IPS DF 19.7 (cell line): ENCODE measurements around the gene FILIP1.
"Not testable (repeated sequence)": the region's sequence is repeated elsewhere in the genome, so short reads cannot be mapped to it uniquely, and the experiment has no call there.

Experiments
- DNase-seq: peaks from one replicate; pipeline ENCODE4 v3.0.0-alpha.2; 2013; ENCODE audit warnings: low read depth, low spot score

The FILIP1 gene

DNA sequence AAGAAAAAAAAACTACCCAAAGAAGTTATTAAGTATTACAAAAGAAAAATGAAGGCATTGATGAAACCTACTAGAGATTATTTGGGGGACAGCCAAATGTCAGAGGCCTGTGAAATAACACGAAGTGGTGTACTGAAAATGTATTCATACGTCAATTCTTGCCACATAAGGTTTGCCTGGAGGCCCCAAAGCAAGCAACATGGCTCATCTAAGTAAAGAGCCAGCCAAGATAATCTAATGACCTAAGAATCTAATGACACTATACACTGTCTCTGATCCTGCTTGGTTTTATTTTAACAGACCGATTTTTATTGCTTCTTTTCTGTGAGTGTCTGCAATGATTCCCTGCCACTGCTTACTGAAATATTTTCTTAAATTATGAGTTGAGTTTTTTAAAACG lies 34.7 kb downstream of the FILIP1 start:
- no peak for DNase-seq

DNA sequence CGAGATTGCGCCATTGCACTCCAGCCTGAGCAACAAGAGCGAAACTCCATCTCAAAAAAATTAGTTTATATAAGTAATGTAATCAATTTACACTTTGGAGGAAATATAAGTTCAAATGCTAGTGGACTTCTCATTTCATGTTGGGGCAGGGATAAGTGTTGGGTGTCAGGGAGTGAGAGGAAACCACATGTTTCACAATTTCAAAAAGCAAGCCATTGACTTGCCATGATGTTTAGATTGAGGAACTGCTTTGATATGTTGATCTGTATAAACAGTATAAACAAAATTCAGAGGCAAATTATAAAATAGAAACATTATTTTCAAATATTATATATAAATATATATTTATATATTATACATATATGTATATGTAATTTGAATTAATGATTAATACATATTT lies 42.7 kb downstream of the FILIP1 start:
- DNase-seq: no peak

DNA sequence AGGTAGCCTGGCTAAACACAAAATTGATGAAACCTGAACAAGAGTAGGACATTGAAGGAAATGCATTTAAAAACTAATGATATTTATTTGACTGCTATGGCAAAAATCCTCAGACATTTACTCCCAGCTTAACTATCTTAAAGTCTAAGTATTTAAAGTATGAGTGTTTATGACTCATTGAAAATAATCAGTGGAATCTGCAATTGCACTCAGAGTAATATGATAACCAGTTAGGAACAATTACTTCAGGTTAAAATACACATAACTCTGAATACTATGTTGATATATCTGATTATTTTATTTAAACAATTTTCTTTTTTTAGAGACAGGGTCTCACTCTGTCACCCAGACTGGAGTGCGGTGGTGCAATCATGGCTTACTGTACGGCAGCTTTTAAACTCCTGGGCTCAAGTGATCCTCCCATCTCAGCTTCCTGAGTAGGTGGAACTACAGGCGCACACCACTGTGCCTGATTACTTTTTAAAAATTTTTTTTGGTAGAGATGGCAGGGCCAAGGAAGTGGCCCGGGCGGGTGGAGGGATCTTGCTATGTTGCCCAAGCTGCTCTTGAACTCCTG lies 43.9 kb downstream of the FILIP1 start:
- DNase-seq: no peak

DNA sequence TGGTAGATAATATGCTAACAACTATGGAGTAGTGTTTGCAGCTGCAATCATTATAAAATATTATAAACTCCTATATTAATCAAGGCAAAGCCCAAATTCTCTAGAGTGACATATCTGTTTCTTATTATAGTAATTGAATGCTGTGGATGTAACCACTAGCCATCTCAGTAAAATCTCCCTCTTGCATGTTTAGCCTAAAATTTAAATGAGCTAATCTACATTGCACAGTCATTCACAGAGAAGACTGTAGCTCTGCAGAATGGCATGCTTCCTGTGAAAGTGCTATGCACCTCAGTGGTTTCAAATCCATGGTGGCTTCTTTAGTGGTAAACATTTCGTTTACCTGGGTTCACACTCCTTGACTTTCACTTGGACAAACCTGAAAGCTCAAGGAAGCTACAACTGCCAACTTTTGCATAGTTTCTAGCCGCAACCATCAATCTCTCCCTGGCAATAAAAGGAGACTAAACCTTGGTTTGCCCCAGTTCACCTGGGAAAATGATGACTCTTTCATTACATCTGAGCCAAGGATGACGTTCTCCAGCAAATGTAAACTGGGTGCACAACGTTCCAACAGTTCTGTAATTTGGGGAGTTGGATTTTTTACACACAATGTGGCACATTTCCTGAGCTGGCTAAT lies 47.2 kb downstream of the FILIP1 start:
- no peak for DNase-seq

DNA sequence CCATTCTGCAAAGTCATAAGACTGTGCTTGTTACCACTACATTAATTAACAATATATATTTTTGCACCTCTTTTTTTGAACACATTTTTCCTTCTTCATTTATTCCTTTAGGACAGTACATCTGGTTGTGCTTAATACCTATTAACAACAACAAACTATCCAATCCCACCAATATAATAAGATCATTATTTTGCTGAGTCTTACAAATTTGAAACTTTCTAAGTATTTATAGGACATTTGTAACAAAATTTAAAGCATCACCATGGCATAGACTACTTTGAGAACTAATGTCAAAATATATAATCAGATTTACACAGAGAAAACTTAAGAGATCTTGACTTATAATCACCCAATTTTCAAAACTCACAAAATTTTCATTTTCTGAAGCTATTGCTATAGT lies 47.9 kb downstream of the FILIP1 start:
- no peak for DNase-seq

DNA sequence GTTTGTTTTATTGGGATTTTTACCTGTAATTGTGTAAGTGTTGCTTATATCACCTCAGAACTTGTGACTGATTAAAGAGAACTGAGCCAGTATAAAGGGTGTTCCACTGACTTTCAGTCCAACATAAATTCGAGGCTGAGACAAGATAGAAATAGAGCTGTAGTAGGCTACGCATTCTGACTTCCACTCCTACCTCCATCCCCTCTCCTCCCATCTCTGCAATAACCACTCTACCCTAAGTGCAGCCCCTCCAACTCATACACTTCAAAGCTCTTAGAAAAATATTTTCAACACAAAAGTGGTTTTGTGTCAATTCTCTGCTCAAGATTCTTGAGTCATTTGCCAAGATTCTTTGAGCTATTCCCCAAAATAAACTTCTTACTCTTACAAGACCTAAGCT lies 48.7 kb downstream of the FILIP1 start:
- no peak for DNase-seq

DNA sequence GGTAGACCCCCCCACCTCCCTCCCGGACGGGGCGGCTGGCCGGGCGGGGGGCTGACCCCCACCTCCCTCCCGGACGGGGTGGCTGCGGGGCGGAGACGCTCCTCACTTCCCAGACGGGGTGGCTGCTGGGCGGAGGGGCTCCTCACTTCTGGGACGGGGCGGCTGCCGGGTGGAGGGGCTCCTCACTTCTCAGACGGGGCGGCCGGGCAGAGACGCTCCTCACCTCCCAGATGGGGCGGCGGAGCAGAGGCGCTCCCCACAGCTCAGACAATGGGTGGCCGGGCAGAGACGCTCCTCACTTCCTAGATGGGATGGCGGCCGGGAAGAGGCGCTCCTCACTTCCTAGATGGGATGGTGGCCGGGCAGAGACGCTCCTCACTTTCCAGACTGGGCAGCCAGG lies 51.7 kb downstream of the FILIP1 start:
- not testable (repeated sequence) for DNase-seq

DNA sequence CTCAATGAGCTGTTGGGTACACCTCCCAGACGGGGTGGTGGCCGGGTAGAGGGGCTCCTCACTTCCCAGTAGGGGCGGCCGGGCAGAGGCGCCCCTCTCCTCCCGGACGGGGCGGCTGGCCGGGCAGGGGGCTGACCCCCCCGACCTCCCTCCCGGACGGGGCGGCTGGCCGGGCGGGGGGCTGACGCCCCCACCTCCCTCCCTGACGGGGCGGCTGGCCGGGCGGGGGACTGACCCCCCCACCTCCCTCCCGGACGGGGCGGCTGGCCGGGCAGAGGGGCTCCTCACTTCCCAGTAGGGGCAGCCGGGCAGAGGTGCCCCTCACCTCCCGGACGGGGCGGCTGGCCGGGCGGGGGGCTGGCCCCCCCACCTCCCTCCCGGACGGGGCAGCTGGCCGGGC lies 52.1 kb downstream of the FILIP1 start:
- not testable (repeated sequence) for DNase-seq

DNA sequence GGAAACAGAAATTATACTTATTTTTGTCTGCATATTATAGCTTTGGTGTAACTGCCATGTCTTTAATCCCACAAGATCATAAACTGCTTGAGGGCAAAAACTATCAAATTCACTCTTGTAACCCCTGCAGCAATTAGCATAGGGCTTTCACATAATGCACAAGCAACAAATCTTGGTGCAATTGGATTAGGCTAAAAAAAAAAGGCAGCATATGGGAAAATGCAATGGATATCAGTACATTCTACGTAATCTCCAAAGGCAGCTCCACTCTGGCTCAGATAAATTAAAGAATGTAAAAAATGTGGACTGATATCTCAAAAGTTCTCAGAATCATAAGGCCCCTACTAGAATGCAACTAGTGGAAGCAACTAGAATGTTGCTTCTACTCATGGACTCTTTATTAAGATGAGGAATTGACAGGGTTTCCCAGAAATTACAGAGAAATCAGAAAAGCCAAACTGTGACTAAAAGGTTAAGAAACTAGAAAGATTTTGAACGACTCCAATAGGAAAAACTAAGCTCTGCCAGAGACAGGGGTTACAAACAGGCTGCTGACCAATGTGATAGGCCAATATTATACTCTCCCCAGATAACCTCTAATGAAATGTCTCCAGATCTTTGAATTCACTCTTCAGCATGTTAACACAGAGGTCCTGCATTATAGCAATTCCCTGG lies 55.0 kb downstream of the FILIP1 start:
- DNase-seq: no peak

DNA sequence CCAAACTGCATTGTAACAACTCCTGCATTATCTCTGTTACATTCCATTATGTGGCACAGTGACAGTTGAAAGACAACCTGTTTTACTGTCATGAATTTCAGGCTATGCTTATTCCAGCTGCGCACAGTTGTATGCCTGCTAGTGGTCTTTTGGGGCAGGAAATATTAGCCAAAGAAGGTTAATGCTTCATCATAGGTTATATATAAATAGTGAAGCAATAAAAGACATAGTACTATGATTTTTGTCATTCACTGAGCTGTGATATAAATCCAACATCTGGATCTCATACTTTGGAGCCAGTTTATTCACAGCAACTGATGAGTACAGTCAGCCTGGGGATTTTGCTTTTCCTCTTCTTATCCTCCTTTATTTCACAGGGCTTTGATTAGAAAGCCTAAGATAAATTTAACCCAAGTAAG lies 55.6 kb downstream of the FILIP1 start:
- DNase-seq: no peak

DNA sequence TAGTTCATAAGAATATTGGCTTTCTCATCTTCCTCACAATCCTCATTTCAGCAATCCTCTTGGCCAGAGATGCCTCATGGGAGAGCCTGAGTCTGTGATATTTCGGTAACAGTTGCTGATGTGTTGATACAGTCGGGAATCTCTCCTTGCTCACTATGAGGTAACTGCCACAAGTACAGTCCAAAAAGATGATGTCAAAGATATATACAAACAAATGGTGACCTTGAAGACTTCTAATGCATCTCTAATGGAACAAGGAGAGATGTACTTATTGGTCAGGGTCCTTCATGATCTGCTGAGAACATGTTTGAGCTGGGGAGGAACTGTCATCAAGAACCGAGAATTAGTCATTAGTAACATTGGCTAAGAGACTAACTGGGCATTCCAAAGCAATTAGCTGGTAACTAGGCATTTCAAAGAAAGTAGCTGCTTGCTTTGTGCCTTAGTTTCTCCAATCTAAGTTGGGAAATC lies 56.1 kb downstream of the FILIP1 start:
- no peak for DNase-seq

DNA sequence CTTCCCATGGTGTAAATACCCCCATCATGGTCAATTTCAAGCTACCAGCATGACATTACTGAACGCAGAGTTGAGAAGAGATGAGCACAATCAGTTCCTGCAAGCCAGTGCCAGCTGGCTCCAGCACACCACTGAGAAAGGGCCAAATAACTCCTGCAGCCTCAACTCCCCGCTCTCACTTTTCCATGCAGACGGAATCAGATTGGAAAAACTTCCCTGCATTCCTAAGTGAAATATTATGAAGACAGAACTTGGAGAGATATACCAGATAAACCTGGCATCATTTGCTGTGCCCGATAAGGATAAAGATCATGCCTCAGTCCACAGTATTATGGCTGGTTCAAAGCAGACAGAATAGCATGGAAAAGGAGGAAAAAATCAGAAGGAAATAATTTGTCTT lies 56.7 kb downstream of the FILIP1 start:
- no peak for DNase-seq

DNA sequence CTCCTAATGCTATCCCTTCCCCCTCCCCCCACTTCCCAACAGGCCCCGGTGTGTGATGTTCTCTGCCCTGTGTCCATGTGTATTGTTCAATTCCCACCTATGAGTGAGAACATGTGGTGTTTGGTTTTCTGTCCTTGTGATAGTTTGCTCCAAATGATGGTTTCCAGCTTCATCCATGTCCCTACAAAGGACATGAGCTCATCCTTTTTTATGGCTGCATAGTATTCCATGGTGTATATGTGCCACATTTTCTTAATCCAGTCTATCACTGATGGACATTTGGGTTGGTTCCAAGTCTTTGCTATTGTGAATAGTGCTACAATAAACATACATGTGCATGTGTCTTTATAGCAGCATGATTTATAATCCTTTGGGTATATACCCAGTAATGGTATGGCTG lies 60.8 kb downstream of the FILIP1 start:
- DNase-seq: not testable (repeated sequence)

DNA sequence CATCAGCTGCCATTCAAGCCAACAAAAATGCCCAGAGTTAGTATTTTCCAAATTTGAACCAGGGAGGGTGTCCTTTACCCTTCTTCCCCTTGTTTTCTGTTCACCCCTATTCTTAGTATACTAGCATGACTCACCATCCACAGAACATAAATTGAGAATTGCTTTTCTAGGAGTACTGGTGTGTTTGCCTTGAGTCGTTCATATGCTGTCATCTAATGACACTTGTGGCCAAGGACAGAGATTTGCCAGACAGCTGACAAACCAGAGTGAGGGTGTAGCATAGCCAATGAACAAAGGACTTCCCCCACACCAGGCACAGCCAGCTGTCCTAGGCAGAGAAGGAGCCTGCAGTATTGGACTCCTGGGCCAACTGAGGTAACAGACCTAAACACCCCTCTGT lies 62.2 kb downstream of the FILIP1 start:
- no peak for DNase-seq

DNA sequence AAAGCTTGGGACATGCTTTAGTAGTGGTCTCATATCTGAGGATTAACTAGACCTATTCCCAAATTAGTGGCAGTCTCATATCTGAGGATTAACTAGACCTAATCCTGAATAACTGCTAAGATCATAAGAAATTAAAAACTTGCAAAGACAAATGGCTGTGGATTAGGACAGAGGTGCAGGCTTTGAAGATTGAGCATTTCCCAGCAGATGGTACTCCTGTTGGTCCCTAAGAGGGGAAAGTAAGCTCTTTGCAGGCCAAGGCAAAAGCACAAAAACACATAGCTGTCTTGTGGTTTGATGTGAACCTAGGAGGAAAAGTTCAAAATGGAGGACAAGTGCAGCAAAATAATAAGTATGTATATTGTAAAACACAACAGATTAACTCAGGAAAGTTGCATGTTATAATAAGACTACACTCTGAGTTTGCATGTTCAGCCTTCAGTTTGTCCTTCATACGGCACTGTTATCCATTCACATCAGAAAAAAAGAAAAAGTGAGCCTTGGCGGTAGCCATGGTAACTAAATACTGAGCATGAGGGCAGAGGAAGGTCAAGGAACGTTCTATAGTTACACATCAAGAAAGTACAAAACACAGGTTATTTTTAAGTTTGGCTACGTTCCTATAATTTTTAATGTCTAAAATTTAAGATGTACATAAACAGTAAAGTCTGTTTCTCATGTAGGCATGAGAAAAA lies 62.8 kb downstream of the FILIP1 start:
- DNase-seq: no peak

DNA sequence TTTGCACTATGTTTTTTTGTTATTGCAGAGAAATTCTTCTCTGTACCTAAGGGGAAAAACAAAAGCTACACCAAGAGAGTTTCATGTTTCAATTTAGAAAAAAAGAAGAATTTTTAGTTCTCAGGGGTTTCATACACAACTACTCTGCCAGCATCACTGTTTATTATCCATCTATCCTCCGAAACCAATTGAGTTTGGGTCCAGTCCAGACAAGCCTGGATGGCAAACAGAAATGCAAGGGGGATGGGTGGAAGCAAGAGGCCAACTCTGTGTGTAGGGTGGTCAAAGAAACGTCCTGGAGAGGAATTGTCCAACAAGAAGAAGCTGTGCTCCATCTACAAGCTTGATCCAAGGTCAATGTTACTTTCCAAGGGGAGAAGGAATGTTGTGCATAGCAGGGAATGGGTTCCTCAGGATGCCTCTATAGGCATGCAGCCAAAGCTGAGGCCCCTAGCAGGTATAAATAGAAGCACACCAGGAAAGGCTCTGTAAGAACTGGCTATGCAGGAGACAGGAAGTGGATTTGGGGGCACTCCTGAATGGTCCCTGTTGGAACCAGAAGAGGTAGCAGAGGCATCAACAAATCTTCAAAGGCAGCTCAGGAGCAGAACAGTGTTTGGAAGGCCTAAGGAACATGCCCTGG lies 64.4 kb downstream of the FILIP1 start:
- no peak for DNase-seq

DNA sequence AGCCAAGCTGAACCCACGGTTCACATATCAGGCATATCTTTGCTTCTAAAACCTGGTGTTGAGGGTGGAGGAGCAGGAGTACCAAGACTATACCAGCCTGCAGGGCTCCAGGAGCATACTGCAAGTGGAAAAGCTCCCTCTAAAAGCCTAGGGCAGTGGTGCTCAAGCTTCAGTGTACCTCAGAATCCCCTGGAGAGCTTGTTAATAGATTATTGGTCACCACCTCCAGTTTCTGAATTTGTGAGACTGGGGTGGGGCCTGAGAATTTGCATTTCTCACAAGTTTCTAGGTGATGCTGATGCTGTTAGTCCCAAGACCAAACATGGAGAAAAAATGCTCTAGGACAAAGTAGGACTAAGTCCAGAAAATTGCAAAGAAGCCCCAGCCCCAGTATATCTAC lies 65.4 kb downstream of the FILIP1 start:
- no peak for DNase-seq

DNA sequence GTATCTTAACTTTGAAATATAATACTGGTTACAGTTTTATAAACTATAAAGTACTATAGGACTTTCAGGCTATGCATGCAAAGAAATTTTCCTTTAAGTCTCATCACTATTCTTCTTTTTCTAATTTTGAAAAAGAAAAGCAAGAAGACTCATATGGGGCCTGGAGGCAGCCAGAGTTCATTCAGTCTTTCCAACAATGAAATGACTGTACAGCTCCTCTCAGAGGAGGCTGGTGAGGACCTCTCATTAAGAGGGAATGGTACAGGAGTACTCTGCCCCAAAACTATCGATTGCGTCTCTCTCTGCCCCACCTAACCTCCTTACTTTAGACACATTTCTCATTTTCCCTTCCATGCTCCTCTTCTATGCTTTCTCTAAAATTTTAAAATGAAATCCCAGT lies 66.3 kb downstream of the FILIP1 start:
- DNase-seq: no peak

DNA sequence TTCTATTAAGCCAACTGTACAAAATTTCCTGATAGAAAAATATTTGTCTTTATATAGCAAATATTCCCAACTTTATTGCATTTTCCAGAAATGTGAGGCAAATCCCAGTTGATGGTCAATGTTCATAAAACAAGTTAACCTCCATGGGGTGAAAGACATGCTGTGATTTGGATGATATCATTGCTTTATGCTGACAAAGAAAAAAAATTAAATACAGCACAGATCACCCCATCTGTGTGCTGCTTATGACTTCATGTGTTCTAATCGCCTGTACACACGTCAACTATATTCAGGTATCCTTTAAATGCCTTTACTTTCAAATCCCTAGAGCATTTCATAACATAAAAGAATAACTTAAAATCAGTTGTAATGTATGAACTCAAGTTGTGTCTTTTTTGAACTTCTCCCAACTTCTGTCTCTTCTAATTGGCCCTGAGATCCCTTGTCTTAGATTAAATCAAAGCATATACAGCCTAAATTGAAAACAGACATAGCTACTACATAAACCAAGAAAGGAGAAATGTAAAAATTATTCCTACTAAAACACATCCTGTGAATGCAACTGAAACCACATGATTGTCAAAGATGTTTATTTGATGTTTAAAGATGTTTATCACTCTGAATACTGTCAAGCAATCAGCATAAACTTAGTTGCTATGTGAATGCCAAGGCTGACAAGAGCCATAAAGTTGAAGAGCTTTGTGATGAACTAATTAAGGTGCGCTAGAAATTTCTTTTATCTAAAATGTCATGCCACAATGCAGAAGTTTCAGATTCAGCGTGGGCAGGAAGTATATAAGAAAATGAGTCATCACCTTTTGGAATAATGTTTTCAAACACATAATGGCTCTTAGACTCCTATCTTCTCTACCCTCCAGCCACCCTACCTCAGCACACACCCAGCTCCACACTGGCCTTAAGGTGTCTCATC lies 68.7 kb downstream of the FILIP1 start:
- DNase-seq: no peak

DNA sequence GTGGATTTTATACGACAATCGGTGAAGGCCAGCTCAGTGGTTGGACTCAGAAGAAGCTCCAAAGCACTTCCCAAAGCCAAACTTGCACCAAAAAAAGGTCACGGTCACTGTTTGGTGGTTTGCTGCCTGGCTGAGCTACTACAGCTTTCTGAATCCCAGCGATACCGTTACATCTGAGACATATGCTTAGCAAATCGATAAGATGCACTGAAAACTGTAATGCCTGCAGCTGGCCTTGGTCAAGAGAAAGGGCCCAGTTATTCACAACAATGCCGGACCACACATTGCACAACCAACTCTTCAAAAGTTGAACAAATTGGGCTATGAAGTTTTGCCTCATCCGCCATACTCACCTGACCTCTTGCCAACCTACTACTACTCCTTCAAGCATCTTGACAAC lies 70.2 kb downstream of the FILIP1 start:
- DNase-seq: no peak

DNA sequence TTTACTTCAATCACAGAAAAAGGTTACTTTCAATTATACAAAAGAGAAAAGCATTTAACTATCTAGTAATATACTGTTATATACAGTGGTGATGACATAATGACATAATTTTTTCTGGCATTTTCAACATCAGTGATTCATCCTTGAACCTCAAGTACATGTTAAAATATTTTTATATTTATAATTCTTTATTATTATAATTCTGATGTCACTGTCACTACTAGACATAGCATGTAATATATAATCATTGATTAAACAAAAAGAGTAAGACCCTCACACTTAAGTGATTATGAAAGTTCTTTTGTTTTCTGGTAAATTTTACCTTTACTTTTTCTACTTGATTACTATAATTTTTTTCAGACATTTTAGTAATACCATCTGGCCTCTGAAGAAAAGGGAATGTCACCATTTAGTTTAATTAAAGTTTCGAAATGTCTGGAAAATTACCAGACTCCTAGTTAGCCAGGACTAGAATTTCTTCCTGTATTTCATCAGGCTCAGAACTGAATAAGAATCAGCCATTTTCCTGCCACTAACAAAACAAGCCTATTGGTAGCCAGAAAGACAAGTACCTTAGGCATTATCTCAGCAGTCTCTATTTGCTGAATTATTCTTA lies 71.5 kb downstream of the FILIP1 start:
- DNase-seq: no peak
